Measurements from ENCODE around the gene NMB.

GRCh38 chr15:84606653-84607120, 51.3 kb downstream of the NMB start:
- TF ChIP-seq, protein P1, sequence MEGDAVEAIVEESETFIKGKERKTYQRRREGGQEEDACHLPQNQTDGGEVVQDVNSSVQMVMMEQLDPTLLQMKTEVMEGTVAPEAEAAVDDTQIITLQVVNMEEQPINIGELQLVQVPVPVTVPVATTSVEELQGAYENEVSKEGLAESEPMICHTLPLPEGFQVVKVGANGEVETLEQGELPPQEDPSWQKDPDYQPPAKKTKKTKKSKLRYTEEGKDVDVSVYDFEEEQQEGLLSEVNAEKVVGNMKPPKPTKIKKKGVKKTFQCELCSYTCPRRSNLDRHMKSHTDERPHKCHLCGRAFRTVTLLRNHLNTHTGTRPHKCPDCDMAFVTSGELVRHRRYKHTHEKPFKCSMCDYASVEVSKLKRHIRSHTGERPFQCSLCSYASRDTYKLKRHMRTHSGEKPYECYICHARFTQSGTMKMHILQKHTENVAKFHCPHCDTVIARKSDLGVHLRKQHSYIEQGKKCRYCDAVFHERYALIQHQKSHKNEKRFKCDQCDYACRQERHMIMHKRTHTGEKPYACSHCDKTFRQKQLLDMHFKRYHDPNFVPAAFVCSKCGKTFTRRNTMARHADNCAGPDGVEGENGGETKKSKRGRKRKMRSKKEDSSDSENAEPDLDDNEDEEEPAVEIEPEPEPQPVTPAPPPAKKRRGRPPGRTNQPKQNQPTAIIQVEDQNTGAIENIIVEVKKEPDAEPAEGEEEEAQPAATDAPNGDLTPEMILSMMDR (conservative IDR thresholded peaks at IDR 0.05 in 1 of 2, IDR thresholded peaks at IDR 0.05 in 1 of 2; ENCODE audit: extremely low read depth in 1 of 2, insufficient read depth in 1 of 2, low read depth in 1 of 2, low read length in 2 of 2) = no peak
- TF ChIP-seq EZH2 (IDR thresholded peaks at IDR 0.05; ENCODE audit: borderline replicate concordance, low read length) = no peak
